Esophagus squamous epithelium (tissue), 4 donors: ENCODE data around the gene ATAD3A.

Experiments
- CTCF ChIP-seq, 6 experiments: fragments of 450-650 bp in 4 of 6; fragments of 200-600 bp in 2 of 6; sonication (generic) in 2 of 6; IDR thresholded peaks; one replicate each; pipeline ENCODE4 v1.5.1; 2016 to 2019; ENCODE audit warnings: antibody characterized with exemption in 6 of 6, mild to moderate bottlenecking in 4 of 6, moderate library complexity in 4 of 6
- POLR2A ChIP-seq, 4 donors: fragments of 450-650 bp; IDR thresholded peaks; one replicate each; pipeline ENCODE4 v1.6.1; 2017; ENCODE audit warnings: antibody characterized with exemption in 4 of 4, mild to moderate bottlenecking in 4 of 4, moderate library complexity in 3 of 4

- TF ChIP-seq POLR2A (IDR thresholded peaks at IDR 0.05) (no peak), CTCF (IDR thresholded peaks at IDR 0.05) (no peak)
These were observed 22.7 kb upstream of the ATAD3A start for GRCh38 chr1:1489231-1489630.
